Measurements from ENCODE around the gene ZNF724. TPM values are rescaled to one million over a fixed set of nuclear protein-coding genes. Genes with fewer than 3 reads are reported as not detected.
"Not testable (repeated sequence)": the region's sequence is repeated elsewhere in the genome, so short reads cannot be mapped to it uniquely, and the experiment has no call there.

ZNF724 gene
- total RNA-seq, 1 donor from 2014 or later = 22.9 TPM

DNA sequence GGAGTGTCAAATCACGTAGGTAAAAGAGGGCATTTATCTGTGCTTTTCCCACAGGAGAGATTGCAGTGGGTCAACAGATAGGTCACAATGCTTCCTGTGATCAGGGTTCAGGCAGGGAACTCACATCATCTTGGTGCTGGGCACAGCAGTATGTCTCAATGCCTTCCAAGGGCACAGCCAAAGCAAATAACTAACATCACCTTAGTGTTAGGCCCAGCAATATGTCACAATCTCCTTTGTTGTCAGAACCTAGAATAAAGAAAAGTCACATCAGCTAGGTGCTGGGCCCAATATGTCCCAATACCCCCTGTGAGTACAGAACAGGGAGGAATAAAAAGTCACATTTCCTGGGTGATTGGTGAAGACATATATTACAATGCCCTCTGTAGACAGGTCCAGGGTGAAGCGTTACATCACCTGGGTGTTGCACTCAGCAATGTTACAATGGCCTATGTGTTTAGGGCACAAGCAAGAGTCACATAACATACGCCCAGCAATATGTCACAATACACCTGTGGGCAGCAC, 11.4 kb upstream of the ZNF724 start:
- H3K4me3 ChIP-seq (ENCODE audit: low read depth, low read length) = no peak overlapping the region

DNA sequence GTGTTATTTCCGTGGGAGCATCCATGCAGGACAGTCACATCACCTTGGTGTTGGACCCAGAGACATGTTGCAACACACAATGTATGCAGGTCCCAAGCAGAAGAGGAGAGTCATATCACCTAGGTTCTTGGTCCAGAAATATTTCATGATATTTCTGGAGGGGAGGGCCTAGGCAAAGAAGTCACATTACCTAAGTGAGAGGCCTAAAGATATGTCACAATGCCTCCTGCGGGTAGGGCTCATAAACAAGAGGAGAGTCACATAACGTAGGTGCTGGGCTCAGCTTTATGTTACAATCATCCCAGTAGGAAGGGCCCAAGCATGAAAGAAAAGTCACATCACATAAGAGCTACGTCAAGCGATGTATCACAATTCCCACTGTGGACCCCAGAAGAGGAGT, 10.8 kb upstream of the ZNF724 start:
- no peak overlapping the region for H3K4me3 ChIP-seq (ENCODE audit: low read depth, low read length)
- TF ChIP-seq, protein P1, sequence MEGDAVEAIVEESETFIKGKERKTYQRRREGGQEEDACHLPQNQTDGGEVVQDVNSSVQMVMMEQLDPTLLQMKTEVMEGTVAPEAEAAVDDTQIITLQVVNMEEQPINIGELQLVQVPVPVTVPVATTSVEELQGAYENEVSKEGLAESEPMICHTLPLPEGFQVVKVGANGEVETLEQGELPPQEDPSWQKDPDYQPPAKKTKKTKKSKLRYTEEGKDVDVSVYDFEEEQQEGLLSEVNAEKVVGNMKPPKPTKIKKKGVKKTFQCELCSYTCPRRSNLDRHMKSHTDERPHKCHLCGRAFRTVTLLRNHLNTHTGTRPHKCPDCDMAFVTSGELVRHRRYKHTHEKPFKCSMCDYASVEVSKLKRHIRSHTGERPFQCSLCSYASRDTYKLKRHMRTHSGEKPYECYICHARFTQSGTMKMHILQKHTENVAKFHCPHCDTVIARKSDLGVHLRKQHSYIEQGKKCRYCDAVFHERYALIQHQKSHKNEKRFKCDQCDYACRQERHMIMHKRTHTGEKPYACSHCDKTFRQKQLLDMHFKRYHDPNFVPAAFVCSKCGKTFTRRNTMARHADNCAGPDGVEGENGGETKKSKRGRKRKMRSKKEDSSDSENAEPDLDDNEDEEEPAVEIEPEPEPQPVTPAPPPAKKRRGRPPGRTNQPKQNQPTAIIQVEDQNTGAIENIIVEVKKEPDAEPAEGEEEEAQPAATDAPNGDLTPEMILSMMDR (conservative IDR thresholded peaks at IDR 0.05; ENCODE audit: low read depth, low read length) = no peak

More for the DNA sequence above, 11.4 kb upstream of the ZNF724 start:
- no peak for DNase-seq (ENCODE audit: low read depth)
- TF ChIP-seq, protein P1 (conservative IDR thresholded peaks at IDR 0.05; ENCODE audit: low read depth, low read length) = no peak

DNA sequence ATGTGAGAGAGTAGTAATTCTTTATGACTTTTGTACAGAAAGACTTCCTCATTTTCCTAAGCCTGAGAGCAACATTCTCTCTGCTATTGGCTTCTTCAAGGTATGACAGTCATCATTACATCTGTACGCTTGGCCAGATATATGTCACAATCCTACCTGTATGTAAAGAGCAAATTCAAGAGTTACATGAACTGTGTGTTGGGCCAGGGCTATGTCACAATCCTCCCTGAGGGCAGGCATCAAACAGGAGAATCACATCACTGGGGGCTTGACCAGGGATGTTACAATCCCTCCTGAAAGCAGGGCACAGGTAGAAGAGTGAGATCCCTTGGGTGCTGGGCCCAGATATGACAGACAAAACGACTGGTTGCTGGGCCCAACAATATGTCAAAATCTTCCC, 9.8 kb upstream of the ZNF724 start:
- no peak overlapping the region for H3K4me3 ChIP-seq (ENCODE audit: low read depth, low read length)
- DNase-seq (ENCODE audit: low read depth) = no peak
- TF ChIP-seq, protein P1 (conservative IDR thresholded peaks at IDR 0.05; ENCODE audit: low read depth, low read length) = no peak

More for the DNA sequence above, 10.8 kb upstream of the ZNF724 start:
- no peak for DNase-seq (ENCODE audit: low read depth)

DNA sequence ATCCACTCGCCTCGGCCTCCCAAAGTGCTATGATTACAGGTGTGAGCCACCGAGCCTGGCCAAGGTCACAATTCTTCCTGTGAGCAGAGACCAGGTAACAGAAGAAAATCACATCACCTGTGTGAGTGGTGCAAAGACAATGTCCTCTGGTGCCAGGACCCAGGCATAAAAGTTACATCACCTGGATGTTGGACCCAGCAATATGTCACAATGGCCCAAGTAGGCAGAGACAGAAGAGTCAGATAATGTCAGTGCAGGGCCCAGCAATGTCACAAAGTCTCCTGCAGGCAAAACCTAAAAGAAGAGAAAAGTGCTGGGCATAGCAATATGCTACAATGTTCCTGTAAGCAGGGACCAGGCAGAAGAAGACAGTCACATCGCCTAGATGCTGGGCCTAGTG, 5.5 kb upstream of the ZNF724 start:
- no peak overlapping the region for H3K4me3 ChIP-seq (ENCODE audit: low read depth, low read length)
- TF ChIP-seq, protein P1 (conservative IDR thresholded peaks at IDR 0.05; ENCODE audit: low read depth, low read length) = no peak
- DNase-seq (ENCODE audit: low read depth) = no peak

DNA sequence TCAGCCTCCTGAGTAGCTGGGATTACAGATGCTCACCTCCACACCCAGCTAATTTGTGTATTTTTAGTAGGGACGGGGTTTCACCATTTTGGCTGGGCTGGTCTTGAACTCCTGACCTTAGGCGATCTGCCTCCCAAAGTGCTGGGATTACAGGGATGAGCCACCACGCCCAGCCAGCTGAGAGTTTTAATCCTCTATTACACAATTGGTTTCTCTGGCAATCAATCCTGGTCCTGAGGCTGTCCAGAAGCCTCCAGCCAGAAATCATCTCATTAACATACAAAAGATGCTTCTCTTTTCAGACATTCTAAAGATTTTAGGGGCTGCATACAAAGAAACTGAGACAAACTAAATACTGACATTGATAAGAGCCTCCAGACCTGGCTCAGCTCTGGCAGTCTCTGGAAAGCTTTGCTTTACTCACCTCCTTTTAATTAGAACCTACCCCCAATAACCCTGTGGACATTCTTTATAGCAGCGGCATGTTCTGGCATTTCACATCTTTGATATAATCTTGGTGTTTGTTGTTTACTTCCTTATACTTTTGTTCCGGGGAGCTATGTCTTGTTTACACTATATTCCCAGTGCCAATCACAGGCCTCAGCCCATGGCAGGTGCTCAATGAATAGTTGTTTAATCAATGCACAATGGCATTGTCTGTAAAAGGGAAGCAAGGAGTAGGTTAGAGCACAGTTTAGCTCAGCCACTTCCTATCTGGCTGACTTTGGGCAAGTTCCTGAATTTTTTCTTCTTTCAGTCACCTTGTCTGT, 4.1 kb upstream of the ZNF724 start:
- TF ChIP-seq, protein P1 (conservative IDR thresholded peaks at IDR 0.05; ENCODE audit: low read depth, low read length) = no peak
- no peak overlapping the region for H3K4me3 ChIP-seq (ENCODE audit: low read depth, low read length)

DNA sequence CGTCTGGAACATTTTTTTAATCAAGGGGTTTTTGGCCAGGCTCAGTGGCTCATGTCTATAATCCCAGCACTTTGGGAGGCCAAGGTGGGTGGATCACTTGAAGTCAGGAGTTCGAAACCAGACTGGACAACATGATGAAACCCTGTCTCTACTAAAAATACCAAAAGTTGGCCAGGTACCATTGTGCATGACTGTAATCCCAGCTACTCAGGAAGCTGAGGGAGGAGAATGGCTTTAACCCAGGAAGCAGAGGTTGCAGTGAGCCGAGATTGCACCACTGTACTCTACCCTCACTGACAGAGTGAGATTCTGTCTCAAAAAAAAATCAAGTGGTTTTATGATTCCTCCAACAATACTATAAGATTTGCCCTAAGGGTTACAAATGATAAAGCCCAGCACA, 3.1 kb upstream of the ZNF724 start:
- DNase-seq (ENCODE audit: low read depth) = not testable (repeated sequence)

More for the DNA sequence above, 4.1 kb upstream of the ZNF724 start:
- DNase-seq (ENCODE audit: low read depth) = no peak

DNA sequence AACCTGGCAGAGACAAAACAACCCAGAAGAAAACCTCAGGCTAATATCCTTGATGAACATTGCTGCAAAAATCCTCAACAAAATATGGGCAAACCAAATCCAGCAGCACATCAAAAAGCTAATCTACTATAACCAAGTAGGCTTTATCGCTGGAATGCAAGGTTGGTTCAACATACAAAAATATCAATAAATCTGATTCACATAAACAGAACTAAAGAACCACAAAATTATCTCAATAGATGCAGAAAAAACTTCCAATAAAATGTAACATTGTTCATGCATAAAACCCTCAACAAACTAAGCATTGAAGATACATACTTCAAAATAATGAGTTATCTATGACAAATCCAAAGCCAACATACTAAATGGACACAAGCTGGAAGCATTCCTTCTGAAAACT, 8.8 kb downstream of the ZNF724 start:
- no peak for DNase-seq (ENCODE audit: low read depth)
- TF ChIP-seq, protein P1 (conservative IDR thresholded peaks at IDR 0.05; ENCODE audit: low read depth, low read length) = no peak
- H3K4me3 ChIP-seq (ENCODE audit: low read depth, low read length) = no peak overlapping the region

More for the DNA sequence above, 3.1 kb upstream of the ZNF724 start:
- H3K4me3 ChIP-seq (ENCODE audit: low read depth, low read length) = not testable (repeated sequence)

Measured in epithelial cell of proximal tubule (primary cell).